Medulla oblongata (tissue), 1 donor: Measurements from ENCODE around the gene PPM1L.

ENCODE experiments used
- DNase-seq: peaks from one replicate; pipeline ENCODE4 v3.0.0-alpha.2; 2015; ENCODE audit errors: extremely low spot score

PPM1L gene

GRCh38 chr3:160929595-160929994 lies 173.6 kb downstream of the PPM1L start:
- DNase-seq, result peak; percentile 37

GRCh38 chr3:160931474-160931873 lies 175.4 kb downstream of the PPM1L start:
- DNase-seq, result no peak

GRCh38 chr3:160935413-160936095 lies 179.5 kb downstream of the PPM1L start:
- DNase-seq, result no peak

DNA sequence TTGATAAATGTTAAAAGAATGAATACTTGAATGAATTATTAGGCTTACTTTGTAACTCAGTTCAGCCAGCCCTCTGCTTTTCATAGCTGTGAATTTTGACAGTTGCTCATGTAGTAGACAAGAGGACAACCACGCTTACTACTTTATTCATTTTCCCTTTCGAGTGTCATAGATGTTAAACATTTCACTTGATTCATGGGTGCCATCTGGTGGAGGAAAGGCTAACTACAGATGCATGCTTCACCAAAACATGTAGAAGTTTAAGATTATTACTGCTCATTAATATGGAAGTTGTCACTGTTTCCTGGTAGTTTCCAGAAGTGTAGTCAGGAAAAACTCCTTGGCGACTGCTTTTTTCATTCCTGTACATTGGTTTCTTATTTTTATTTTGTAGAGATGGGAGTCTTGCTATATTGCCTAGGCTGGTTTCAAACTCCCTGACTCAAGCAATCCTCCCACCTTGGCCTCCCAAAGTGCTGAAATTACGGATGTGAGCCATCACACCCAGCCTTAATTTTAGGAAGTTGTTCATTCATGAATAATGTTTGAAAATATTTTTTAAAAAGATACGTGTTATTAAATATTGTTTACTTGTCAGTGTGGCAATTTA lies 186.0 kb downstream of the PPM1L start:
- peak; percentile 89 for DNase-seq

DNA sequence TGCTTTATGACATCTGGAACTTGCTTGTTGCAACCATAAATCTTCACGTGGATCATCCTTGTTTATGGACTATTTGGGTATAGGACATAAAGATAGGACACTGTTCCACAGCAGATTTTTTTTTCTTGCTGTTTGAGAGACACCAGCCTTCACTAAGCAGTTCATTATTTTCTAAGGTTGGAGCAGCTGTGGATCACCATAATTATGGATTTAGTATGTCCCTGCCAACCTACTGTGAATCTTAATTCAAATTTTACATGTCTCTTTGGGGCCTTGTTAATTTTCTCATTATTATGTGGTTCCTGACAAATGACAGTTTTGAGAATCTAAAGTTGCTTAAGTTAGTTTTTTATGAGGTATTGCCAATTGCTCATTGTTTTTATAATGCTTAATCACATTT lies 188.0 kb downstream of the PPM1L start:
- DNase-seq, result no peak

DNA sequence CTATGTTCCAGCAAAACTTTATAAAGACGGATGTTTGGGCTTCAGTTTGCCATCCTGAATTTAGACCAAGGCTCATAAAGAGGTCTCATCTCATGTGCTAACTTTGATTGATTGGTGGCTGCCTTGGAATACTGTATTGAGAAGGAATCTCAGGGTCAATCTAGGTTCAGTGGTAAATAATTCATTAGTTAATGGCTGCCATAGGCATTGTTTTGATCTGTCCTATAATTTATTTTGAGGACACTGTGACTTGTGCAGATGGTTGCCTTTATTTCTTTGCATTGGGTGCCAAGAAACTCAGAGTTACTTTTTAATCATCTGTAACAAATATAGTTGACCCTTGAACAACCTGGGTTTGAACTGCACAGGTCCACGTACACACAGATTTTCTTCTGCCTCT lies 189.3 kb downstream of the PPM1L start:
- DNase-seq, result no peak

- DNase-seq, result no peak
Observed at GRCh38 chr3:160948273-160948672, 192.2 kb downstream of the PPM1L start.

DNA sequence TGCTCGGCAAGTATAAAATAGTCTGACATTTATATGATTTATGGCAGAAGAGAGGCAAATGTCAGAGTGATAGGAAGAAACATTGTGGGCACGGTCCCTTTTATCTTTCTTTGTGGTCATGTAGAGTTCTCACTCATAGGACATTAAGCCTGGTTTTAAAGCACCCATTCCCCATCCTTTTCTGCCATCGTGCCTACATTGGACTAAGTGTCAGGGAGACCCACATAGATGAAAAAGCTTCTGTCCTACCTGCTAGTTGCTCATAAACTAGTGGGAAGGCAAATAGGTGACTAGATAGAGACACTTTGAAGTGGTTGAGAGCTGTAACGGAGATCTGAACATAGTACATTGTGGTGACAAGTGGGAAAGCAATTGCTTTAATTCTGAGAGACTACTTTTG lies 193.4 kb downstream of the PPM1L start:
- DNase-seq, result no peak

DNA sequence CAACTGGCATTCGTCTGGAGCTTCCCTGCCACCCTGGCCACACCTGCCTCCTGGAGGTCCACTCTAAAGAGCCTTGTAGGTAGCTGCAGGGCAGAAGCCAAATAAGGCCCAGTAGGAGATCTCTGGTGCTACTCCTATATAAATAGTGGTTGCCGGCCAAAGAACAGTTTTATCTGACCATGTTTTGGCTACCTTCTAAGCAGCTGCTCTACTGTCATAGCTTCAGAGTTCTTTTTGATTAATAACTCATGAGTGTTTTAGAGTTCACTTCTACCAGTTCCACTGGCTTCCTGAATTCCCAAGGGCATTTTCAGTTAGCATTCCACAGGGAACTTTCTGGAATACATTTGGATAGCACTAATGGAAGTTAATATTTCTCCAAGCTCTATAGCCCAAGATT lies 194.5 kb downstream of the PPM1L start:
- no peak for DNase-seq

- no peak for DNase-seq
Observed at GRCh38 chr3:160950954-160951353, 194.9 kb downstream of the PPM1L start.

DNA sequence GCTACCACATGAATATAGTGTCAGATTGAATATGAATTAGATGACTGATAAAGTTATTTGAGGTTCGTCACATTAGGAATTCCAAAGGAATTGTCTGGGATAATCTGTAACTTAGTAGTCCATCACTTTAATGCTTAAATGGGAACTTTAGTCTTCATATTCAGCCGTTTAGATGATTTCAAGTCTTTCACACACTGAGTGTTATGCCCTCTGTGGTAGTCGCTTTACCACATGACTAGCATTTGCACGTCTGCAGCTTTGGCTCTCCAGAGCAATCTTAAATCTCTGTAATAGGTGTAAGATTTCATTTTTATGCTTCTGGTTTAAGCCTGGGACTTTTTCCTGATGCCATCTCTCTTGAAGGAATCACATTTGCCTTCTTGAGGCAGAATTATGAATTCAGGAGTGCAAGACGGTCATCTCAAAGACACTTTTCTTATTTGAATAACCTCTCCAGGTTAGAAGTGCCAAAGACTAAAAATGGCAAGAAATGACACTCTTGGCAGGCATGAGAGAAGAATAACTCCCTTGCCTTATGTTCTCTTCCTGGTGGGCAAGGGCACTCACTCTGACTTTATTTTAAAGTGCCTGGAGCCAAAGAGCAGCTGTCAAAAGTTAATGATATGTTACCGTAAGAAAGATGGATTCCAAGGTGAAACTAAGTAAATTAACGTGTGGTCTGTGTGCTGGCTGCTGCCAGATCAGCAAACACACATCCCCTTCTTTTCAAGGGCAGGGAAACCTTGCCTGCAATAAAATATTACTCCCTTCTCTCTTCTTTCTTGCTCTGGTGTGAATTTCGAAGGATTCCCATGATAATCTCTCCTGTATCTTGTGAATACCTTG lies 195.8 kb downstream of the PPM1L start:
- DNase-seq, result no peak

DNA sequence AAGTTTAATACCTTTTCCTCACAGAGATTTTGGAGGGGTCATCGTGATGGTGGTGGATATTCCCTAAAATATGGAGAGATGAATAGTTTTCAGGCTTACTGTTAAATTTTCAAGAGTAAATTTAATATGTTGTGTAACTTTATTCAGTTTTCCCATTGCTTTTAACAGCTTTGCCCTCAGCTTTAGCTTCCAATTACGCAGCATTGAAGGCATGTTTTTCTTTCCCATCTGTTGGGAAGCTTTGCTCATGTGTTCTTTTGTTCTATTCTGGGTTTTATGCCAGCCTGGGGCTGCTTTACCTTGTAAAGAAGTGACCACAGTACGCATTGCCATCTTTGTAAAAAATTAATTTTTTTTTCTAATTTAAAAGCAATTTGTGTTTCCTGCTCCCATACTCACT lies 197.7 kb downstream of the PPM1L start:
- no peak for DNase-seq

DNA sequence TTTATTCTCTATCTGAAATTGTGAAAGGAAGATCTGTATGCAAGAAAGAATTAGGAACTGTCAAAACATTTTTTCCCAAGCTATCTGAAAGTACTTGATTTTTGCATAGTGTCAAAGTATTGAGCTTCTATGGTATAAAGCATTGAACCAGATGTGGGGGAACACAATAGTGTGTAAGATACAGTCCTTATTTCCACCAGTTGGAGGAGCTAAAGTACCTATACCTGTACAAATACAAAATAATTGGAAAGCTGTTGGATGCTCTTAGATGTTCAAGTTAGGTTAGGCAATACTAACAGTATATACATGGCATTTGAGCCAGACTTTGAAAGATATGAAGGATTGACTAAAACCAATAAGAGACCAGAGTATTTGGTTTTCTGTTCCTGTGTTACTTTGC lies 200.8 kb downstream of the PPM1L start:
- no peak for DNase-seq

DNA sequence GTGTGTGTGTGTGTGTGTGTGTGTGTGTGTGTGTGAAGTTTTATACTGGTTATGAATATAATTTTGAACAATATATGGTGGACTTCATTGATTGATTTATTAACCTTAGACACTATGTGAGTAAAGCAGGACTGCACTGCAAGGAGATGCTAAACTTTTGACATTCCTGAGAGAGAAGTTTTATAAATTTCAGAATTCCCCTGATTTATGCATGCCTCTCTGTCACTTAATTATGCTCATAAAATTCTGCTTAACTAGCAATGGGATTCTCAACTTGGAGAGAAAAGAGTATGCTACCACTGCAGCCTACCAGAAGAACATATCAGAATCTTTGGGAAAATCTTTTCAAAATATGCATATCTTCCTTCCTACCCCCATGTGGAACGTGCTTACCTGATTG lies 204.5 kb downstream of the PPM1L start:
- no peak for DNase-seq

GRCh38 chr3:160963949-160964348 lies 207.9 kb downstream of the PPM1L start:
- DNase-seq, result no peak

DNA sequence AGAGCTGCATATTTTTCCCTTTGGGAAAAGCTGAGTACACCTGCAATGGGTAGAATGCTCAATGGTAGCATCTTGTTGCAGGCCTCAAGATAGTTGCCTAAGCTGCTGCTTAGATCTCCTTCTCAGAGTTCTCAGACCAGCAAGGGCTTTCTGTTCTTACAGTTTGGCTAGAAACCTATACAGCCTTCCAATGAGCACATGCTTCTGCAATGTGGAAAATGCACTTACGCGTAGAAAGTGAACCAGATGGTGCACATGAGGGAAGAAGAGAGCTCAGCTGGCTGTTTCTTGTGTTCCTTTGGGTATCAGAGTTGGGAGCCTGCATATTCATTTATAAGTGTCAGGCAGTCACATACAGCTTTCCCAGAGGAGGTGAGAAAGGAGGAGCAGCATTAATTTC lies 212.7 kb downstream of the PPM1L start:
- DNase-seq, result no peak

GRCh38 chr3:160973067-160973809 lies 217.2 kb downstream of the PPM1L start:
- DNase-seq, result no peak

- DNase-seq, result peak; percentile 30
Observed at GRCh38 chr3:160977773-160978172, 221.7 kb downstream of the PPM1L start.

- peak; percentile 23 for DNase-seq
Observed at GRCh38 chr3:160980740-160981139, 224.7 kb downstream of the PPM1L start.

DNA sequence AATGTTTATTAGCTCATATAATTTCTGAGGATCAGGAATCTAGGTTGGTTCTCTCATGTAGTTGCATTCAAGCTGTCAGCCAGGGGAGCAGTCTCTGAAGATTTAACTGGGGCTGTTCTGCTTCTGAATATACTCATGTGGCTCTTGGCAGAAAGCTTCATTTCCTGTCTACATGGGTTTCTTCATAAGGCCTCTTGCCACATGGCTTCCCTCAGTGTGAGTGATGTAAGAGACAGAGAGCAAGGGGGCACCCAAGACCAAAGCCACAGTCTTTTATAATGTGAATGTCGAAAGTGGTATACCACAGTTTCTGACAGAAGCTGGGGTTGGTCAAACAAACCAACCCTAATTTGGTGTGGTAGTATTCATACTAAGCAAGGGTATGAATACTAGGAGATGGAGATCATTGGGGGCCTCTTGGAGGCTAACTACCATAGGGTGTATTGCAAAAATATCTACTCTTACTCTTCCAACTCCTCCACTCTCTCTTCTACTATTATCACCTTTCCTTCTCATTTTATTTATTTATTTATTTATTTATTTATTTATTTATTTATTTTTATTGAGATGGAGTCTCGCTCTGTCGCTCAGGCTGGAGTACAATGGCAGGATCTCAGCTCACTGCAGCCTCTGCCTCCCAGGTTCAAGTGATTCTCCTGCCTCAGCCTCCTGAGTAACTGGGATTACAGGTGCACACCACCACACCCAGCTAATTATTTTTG lies 225.3 kb downstream of the PPM1L start:
- DNase-seq, result peak; percentile 86

DNA sequence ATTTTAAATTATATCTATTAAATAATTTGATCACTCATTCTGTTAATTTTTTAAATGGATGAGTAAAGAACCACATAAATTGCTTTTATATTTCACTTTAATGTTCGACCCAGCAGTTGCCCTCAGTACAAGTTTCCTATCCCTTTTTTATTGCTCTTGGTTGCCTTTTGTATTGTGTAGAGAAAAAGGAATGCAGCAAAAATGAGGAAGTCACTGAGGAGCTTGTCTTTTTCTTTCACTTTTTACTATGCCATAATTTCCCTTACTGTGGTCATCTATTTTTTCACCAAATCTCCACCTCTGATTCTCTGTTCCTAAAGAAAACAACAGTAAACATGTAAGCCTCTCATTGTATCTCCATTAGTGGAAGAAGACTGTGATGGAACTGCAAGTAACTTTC lies 226.5 kb downstream of the PPM1L start:
- peak; percentile 26 for DNase-seq
